ENCODE measurements around the gene COPG2. TPM values are rescaled to one million over a fixed set of nuclear protein-coding genes. Genes with fewer than 3 reads are reported as not detected.

Gene COPG2
- total RNA-seq, 1 experiment from 2014 or later: 26.0 TPM

DNA sequence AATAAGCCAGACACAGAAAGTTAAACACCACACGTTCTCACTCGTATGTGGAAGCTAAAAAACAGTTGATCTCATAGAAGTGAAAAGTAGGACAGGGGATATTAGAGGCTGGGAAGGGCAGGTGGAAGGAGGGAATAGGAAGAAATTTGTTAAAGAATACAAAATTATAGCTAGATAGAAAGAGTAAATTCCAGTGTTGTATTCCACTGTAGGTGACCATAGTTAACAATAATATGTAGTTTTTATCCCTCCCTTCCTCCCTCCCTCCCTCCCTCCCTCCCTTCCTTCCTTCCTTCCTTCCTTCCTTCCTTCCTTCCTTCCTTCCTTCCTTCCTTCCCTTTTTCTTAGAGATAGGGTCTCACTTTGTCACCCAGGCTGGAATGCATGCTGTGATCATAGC lies 196.6 kb downstream of the COPG2 start:
- ChIA-PET POLR2A (no interaction called here), CTCF (no interaction called here)
- H3K4me3 ChIP-seq (ENCODE audit: low read depth in 2 of 2, low read length in 2 of 2): no peak overlapping the region
- no peaks in the 10 kb centered on the region for H3K27me3 ChIP-seq (ENCODE audit: control insufficient read depth, insufficient read depth, low read length)
- in situ Hi-C loops (cut with HindIII; ENCODE audit: low pct_unique_long_range_greater_than_20kb, low sequenced_read_pairs) (no loop called here), intact Hi-C loops (cut with micrococcal nuclease; ENCODE audit: unreplicated experiment) (no loop called here)
- no peak overlapping the region for H3K27ac ChIP-seq (ENCODE audit: low read length)
- no TSS peak for BruUV-seq (replicated peaks)
- H3K9me3 ChIP-seq (ENCODE audit: control insufficient read depth, insufficient read depth, low read depth, low read length): no peaks in the 10 kb centered on the region
- no peaks in the 10 kb centered on the region for H3K36me3 ChIP-seq (ENCODE audit: control insufficient read depth, insufficient read depth, low read length)
- DNase-seq (ENCODE audit: low read depth, low spot score) (no peak), ATAC-seq (no peak)
- H3K4me1 ChIP-seq (ENCODE audit: control insufficient read depth, insufficient read depth, low read length): no peaks in the 10 kb centered on the region
- TF ChIP-seq TCF7L2 (IDR thresholded peaks at IDR 0.05; ENCODE audit: low read depth, low read length) (no peak), POLR2AphosphoS5 (IDR thresholded peaks at IDR 0.05; ENCODE audit: low read depth, low read length) (no peak), SIN3A (IDR thresholded peaks at IDR 0.05; ENCODE audit: borderline replicate concordance, insufficient read depth, low read depth, low read length) (no peak)
- TF ChIP-seq, protein P1, sequence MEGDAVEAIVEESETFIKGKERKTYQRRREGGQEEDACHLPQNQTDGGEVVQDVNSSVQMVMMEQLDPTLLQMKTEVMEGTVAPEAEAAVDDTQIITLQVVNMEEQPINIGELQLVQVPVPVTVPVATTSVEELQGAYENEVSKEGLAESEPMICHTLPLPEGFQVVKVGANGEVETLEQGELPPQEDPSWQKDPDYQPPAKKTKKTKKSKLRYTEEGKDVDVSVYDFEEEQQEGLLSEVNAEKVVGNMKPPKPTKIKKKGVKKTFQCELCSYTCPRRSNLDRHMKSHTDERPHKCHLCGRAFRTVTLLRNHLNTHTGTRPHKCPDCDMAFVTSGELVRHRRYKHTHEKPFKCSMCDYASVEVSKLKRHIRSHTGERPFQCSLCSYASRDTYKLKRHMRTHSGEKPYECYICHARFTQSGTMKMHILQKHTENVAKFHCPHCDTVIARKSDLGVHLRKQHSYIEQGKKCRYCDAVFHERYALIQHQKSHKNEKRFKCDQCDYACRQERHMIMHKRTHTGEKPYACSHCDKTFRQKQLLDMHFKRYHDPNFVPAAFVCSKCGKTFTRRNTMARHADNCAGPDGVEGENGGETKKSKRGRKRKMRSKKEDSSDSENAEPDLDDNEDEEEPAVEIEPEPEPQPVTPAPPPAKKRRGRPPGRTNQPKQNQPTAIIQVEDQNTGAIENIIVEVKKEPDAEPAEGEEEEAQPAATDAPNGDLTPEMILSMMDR (IDR thresholded peaks at IDR 0.05): no peak
- TF ChIP-seq, protein P2, sequence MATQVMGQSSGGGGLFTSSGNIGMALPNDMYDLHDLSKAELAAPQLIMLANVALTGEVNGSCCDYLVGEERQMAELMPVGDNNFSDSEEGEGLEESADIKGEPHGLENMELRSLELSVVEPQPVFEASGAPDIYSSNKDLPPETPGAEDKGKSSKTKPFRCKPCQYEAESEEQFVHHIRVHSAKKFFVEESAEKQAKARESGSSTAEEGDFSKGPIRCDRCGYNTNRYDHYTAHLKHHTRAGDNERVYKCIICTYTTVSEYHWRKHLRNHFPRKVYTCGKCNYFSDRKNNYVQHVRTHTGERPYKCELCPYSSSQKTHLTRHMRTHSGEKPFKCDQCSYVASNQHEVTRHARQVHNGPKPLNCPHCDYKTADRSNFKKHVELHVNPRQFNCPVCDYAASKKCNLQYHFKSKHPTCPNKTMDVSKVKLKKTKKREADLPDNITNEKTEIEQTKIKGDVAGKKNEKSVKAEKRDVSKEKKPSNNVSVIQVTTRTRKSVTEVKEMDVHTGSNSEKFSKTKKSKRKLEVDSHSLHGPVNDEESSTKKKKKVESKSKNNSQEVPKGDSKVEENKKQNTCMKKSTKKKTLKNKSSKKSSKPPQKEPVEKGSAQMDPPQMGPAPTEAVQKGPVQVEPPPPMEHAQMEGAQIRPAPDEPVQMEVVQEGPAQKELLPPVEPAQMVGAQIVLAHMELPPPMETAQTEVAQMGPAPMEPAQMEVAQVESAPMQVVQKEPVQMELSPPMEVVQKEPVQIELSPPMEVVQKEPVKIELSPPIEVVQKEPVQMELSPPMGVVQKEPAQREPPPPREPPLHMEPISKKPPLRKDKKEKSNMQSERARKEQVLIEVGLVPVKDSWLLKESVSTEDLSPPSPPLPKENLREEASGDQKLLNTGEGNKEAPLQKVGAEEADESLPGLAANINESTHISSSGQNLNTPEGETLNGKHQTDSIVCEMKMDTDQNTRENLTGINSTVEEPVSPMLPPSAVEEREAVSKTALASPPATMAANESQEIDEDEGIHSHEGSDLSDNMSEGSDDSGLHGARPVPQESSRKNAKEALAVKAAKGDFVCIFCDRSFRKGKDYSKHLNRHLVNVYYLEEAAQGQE (IDR thresholded peaks at IDR 0.05; ENCODE audit: insufficient read depth in 1 of 2, low read depth in 2 of 2, low read length in 1 of 2): no peak

DNA sequence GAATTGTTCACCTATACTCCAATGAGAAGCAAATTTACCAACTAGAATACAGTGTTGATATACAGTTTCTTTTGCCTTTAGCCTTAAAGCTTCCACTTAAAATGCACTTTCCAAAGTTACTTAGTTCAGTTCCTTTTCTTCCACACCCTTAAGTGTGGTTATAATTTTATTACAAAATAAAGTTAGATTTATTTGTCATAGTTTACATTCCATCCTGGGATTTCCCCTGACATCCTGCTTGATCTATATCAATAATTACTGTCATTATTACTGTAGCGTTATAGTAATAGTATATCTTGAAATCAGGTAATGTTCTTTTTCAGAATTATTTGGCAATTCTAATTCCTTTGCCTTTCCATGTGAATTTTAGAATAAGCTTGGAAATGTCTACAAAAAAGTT lies 199.9 kb downstream of the COPG2 start:
- Histone ChIP-seq H3K27me3 (ENCODE audit: control insufficient read depth, insufficient read depth, low read length) (no peaks in the 10 kb centered on the region), H3K36me3 (ENCODE audit: control insufficient read depth, insufficient read depth, low read length) (no peaks in the 10 kb centered on the region), H3K4me3 (ENCODE audit: low read depth in 2 of 2, low read length in 2 of 2) (no peak overlapping the region), H3K4me1 (ENCODE audit: control insufficient read depth, insufficient read depth, low read length) (no peaks in the 10 kb centered on the region), H3K27ac (ENCODE audit: low read length) (no peak overlapping the region), H3K9me3 (ENCODE audit: control insufficient read depth, insufficient read depth, low read depth, low read length) (no peaks in the 10 kb centered on the region)
- DNase-seq (ENCODE audit: low read depth, low spot score): no peak
- no TSS peak for BruUV-seq (replicated peaks)
- intact Hi-C loops (cut with micrococcal nuclease; ENCODE audit: unreplicated experiment) (no loop called here), in situ Hi-C loops (cut with HindIII; ENCODE audit: low pct_unique_long_range_greater_than_20kb, low sequenced_read_pairs) (no loop called here)
- TF ChIP-seq POLR2AphosphoS5 (IDR thresholded peaks at IDR 0.05; ENCODE audit: low read depth, low read length) (no peak), TCF7L2 (IDR thresholded peaks at IDR 0.05; ENCODE audit: low read depth, low read length) (no peak), SIN3A (IDR thresholded peaks at IDR 0.05; ENCODE audit: borderline replicate concordance, insufficient read depth, low read depth, low read length) (no peak)
- TF ChIP-seq, protein P1 (IDR thresholded peaks at IDR 0.05): no peak
- TF ChIP-seq, protein P2 (IDR thresholded peaks at IDR 0.05; ENCODE audit: insufficient read depth in 1 of 2, low read depth in 2 of 2, low read length in 1 of 2): no peak
- POLR2A ChIA-PET: no interaction called here
- CTCF ChIA-PET: no interaction called here
- no peak for ATAC-seq

Data from Panc1 (cell line).